ENCODE results near the gene DBH.

DBH gene

DNA sequence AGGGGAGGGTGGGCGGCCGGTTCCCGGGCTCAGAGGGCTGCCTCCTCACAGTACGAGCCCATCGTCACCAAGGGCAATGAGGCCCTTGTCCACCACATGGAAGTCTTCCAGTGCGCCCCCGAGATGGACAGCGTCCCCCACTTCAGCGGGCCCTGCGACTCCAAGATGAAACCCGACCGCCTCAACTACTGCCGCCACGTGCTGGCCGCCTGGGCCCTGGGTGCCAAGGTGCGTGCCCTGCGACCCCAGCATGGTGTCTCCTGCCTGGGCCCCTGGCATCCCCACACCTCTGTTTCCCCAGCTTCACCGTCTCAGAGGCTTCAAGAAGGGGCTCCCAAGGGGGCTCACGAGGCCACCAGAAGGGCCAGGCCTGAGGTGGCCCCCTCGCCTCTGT, 7.2 kb downstream of the DBH start:
- DNase-seq (ENCODE audit: low read depth, low spot score): no peak

DNA sequence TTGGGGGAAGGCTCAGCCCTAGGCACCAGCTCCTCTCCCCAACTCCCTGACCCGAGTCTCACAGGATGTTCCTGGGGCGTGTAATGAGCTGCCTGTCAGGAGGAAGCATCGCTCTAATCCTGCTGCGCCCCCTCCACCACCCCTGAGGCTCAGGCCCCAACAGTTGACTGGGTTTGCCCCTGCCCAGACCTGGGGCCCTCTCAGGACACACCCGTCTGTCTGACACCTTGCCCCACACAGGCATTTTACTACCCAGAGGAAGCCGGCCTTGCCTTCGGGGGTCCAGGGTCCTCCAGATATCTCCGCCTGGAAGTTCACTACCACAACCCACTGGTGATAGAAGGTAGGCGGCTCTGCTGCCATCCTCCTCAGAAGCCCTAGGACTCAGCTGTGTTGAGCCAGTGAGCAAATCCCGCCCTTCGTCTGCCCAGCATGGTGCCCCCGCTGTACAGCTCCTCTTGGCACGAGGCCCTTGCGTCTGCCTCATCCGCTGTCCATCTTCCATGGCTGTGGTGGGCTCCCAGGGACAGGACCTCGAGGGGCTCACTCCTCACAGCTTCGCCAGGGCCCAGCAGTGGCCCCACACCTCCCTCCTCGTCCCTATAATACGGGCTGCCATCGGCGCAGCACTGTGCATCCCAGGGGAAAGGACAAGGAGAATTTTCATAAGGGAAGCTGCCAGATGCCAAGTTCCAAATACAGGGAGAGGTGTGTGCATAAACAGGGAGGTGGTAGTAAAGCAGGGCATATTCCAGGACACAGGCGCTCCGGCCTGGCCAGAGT, 8.0 kb downstream of the DBH start:
- DNase-seq (ENCODE audit: low read depth, low spot score): no peak

DNA sequence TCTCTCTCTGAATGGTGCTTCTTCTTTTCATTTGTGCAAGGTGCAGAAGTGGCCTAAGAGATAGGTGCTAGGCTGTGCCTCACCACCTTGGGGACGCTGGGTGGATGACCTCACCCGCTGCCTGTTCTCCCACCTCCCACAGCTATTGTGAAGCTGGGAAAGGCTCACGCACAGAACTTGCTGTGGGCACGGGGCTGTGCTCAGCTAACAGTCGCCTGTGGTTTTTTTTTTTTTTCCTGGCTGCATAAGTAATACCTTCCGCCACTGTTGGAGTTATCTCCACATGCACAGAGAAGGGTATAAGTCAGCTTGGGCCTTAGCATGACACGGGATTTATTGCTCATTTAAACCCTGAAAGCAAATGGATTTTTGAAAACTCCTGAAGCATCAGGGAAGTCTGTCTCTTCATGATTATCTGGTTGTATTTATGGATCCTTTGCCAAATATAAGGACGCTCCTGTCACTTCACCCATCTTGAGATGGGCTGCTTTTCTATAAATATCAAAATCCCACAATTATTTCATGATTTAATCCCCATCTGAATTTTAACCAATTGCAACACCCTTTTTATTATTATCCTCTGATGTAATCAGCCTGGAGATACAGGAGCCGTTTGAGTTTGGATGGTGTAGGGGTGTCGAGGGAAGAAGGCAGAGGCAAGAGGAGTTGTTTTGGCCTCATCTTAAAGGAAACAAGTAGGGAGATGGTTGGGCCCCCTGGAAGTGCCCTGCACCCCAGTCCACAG, 9.0 kb downstream of the DBH start:
- DNase-seq (ENCODE audit: low read depth, low spot score): no peak

DNA sequence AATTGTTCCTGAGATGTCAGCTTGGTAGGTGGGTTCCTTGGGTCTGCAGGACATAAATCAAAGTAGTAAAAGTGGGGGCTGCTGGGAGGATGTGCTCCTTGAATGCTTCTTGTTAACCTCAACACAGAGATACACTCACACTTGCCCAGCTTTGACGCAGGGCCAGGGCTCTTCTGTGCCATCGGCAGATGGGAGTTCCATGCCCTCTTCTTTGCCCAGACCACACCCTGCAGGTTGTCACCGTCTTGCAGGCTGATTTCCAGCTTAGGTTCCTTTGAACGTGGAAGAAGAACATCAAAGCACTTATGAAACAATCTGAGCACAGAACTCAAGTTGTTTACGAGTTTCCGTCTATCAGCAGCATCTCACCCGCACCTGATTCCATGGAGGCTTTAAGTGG, 11.0 kb downstream of the DBH start:
- no peak for DNase-seq (ENCODE audit: low read depth, low spot score)

DNA sequence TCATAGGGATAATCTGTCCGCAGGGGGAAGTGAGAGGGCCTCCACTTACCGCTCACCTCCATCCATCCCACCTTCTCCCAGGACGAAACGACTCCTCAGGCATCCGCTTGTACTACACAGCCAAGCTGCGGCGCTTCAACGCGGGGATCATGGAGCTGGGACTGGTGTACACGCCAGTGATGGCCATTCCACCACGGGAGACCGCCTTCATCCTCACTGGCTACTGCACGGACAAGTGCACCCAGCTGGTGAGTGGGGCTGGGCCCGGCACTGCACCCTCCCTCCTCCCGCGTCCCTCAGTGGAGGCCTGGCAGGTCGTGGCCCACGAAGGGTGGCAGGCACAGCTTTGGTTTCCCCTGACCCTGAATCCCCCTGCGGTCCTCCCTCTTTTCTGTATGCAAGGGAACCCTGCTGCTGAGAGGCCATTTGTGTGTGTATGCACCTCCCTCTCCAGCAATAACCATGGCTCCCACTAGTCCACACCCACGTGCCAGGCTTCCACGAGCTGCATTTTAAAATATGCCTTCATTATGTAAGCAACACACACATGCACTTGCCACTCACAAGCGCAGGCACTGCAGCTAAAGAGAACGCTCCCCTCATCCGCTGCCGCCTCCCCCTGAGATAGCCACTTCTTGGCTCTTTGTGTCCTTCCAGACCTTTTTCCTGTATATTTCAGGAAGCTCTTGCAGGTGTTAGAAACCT, 11.8 kb downstream of the DBH start:
- DNase-seq (ENCODE audit: low read depth, low spot score): no peak

DNA sequence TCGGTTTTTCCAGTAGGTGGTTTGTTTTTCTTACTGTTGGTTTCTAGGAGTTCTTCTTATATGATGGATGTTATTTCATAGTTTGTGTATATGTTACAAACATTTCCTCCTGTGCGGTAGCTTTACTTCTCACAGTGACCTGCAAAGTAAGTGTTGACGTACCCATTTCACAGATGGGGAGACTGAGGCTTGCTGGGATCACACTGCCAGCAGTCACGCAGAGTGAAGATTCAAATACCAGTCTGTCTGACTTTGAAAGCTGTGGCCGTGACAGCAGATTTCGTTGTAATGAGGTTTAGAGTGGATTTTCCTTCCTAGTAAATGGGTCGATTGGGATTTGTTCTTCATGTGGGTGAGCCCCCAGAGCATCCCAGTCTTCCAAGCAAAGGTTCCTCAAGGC, 13.0 kb downstream of the DBH start:
- DNase-seq (ENCODE audit: low read depth, low spot score): no peak

DNA sequence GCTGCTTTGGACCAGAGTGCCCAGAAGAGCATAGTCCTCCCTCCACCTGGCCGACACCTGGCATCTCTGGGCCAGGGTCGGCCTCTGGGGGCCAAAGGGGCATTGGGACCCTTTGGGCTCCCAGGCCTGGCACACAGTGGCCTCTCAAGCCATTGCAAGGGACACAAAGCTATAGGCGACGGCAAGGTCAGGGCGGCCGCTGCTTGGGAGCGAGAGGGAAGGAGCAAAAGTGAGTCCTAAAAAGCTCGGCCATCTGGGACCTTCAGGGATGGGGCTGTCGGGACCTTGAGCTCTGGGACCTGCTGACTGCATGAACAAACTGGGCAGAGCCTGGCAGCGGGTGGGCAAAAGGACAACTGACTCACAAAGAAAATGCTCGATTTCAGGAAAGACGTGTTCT, 13.9 kb downstream of the DBH start:
- DNase-seq (ENCODE audit: low read depth, low spot score): no peak

DNA sequence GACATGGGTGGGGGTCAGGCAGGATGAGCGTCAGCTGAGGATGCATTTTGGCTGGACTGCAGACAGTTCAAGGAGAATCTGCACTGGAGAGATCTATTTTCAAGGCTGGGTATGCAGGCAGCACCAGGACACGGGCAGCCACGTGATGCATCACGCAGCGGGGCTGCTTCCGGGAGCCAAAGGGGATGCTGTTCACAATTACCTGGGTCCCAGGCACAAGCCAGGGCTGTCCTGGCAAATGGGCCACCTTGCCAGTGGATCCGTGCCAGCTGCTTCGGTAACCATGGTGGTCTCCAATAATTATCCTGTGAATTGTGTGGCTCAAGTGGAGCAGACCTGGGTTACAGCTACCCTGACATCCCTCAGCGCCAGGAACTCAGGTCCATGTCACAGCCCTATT, 17.5 kb downstream of the DBH start:
- DNase-seq (ENCODE audit: low read depth, low spot score): no peak

DNA sequence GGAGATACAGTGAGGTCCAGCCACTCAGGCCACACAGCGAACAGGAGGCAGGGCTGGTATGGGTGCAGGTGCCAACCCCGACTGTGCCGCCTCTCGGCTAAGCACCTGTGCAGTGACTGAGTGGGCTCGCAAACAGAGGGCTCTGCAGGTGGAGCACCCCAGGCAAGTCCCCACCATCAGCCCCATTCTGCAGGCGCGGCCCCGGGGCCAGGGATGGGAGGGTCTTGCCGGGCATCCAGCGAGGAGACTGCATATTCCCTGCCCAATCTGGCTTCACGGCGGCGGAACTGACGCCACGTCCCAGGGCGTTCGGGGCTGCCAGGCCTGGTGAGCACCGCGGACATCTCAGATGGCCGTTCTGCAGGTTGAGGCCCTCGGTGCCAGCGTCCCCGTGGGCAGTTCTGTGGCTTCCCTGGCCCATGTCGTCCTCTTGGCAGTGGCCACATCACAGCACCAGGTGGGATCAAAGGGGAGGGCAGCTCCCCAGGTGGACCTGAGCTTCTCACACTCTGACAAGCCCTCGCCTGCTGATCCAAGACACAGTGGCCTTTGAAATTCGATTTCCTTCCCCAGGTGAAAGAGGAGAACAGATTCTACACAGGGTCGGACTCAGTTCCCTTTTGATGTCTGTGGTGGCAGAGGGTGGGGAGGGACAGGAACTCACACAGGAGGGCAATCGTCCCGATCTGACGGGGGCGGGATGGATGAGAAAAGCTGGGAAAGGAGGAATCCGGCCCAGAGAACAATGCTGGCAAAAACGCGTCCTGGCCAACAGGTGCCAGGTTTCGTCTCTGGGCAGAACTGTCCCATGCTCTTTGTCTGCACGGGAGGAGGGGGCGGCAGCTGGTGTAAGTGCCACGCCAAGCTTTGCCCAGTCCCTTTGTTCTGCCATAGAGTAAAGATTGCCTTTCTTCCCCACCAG, 18.8 kb downstream of the DBH start:
- DNase-seq (ENCODE audit: low read depth, low spot score): no peak

DNA sequence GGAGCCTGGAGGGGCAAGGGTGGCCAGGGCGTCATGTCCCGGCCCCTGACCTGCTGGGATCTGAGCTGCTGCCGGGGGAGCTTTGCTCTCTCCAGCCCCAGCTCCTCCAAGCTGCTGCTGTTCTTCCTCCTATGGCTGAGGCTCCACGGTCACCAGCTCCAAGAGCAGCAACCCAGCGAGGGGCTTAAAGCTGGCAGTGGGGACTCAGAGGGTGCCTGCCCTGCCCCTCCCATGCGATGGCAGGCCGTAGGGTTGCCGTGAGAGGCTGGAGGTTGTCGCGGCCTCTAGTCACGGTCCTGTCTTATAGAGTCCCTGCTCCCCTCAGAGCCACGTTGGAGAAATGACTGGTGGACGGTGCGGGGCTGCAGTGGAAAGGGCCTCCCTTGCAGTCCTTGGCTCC, 19.5 kb downstream of the DBH start:
- DNase-seq (ENCODE audit: low read depth, low spot score): no peak

DNA sequence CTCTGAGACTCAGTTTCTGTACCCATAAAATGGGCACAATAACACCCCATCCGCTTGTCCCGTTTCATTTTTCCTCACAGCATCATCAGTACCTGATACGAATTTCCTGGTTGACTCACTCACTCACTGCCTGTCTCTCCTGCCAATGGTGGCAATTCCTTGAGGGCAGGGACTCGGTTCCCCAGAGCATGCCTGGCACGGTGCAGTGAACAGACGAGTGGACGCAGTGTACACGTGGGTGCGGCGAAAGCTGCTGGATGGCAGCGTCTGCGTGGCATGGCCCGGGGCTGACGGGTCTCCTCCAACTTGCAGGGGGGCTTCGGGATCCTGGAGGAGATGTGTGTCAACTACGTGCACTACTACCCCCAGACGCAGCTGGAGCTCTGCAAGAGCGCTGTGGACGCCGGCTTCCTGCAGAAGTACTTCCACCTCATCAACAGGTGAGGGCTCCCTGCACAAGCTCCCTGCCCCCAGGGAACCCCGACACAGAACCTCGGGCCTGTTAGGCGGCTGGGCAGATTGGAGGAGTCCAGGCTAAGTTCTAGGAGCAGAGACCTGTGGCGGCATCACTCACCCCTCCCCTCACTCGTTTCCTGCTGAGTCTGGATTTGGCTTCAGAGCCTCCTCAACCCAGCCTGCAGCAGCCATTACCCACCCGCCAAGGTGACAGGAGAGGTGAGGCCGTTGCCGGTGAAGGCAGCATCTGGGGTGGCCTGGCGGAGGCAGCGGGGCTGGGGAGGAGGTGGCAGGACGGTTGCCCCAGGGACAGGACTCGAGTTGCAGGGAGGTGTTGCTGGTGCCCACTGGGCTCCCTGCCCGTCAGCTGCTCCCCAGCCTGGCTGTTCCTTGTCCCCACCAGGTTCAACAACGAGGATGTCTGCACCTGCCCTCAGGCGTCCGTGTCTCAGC, 20.3 kb downstream of the DBH start:
- no peak for DNase-seq (ENCODE audit: low read depth, low spot score)

DNA sequence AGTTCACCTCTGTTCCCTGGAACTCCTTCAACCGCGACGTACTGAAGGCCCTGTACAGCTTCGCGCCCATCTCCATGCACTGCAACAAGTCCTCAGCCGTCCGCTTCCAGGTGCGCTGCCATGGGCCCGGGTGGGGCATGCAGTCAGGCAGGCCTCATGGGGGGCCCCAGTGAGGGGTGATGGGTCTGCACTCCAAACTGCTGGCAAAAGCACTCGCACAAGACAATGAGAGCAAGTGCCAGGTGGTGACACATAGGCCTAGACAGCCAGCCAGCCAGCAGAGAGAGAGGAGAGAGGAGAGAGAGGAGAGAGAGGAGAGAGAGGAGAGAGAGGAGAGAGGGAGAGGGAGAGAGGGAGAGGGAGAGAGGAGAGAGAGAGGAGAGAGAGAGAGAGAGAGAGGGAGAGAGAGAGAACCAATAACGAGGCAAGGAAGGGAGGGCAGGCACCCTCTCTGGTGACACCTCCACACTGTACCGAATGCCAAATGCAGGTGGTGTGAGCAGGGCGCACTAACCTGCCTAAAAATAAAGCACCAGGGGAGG, 21.0 kb downstream of the DBH start:
- no peak for DNase-seq (ENCODE audit: low read depth, low spot score)

DNA sequence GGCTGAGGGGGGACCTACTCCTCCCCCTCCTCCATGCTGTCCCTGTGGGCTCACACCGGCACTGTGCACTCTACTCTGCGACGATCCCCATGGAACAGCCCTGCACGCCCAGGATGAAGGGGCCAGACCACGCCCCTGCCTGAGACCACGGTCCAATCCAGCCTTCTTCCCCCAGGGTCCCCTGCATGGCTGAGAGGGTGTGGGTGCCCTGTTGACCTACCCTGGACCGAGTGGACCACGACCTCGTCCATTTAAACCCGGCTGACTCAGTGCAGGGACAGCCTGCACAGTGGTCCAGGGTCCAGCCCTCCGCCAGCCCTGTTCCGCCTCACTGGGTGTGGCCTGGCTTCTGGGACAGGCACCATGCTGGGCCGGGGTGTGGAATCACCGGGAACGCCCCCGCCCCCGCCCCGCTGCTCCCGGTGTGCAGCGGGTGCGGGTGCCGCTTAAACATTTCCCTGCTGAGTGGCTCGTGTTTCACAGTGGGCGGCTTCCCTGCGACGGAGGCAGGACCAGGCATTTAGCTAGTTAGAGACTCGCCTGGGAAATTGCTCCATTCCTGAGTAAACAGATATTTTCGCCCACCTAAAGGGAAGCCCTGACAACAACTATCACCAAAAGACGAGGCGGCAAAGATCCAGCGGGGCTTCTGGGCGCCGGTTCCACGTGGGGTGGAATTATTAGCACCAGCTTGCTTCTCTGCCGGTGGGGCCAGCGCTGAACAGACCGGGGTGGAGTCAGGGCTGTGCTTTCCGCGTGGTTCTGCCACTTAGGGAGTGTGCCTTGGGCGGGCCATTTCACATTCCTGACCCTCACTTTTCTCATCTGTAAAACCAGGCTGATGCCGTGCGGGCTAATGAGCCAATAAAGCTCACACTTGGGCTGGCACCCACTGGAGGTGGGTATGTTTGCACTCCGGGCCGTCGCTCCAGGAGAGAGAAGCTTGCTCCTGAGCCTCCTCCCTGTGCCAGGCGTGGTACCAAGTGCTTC, 22.6 kb downstream of the DBH start:
- no peak for DNase-seq (ENCODE audit: low read depth, low spot score)

DNA sequence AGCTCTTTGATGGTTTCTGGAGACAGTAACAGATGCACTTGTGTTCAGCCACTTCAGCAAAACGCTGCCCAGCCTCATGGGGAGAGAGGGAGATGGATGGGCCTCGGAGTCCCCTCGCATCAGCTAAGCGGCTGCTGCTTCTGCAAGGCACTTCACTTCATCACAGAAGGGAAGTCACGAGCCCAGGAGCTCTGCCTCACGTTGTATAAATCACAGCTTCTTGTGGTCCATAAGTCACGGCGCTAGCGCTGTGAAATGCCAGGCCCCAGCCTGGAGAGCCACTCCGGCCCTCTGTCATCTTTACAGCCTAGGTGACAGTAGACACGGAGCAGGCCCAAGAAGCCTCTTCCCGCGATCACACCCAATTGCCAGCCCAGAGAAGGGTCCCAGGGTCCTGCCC, 23.4 kb downstream of the DBH start:
- DNase-seq (ENCODE audit: low read depth, low spot score): no peak

DNA sequence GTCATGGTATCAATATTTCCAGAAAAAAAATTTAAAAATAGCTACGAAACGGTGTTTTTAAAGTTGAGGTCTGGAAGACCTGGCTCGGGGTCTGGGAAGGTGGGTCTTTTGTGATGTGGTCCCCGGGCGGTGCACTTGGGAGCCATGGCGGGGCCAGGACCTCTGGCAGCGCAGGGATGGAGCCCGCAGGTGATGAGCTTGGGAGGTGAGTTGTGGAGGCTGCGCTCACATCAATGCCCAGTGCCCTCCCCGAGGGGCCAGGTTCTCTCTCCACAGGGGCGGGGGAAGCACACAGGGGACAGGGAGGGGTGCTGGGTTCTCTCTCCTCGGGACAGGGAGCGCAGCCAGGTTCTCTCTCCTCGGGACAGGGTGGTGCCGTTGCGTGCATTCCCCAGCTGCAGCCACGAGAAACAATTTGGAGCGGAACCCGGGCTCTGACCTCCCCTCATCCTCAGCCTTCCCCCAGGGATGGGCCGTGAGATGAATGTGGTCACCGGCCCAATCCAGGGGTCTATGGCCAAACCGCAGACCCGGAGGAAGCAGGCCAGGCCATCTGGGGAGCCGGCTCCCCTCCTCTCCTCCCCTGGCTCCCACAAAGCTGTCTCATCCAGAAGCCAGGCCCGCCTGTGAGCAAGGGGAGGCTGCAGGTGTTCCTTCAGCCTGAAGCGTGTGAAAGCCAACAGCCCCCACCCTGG, 25.8 kb downstream of the DBH start:
- no peak for DNase-seq (ENCODE audit: low read depth, low spot score)

DNA sequence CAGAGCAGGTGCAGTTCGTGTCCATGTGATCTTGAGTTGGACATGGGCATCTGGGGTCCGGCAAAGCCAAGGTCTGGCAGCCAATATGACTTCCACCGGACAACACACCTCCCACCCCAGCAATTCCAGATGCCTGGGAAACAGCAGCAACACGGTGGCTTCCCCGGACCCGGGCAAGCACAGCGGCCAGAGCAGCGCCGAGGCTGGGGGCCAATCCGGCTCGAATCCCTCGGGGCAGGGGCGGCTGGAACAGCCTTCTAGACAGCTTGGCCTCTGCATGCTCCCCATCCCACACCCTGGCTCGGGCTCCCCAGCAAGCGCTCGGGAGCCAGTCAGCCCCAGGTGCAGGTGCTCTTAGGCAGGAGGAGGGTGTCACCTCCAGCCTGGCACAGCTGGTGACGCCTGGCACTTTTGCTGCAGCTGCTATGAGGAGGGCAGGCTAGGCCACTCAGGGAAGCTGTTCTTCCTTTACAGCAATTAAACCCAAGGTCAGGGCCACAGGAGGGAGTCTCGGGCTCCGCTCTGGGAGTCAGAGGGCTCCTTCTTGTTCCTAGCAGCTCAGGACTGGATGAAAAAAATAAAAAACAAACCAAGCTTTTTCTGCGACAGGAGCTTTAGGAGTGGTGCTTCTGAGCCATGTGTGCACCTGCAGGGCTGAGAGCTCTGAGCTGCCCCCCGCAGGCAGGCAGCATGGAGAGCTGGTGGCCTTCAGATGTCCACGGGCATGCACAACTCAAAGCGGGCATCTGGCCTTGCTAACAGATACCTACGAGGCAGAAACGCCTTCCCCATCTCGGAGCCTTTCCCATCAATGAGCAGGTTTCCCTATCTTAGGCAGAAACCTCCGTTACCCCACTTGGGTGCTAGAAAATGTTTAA, 28.2 kb downstream of the DBH start:
- DNase-seq (ENCODE audit: low read depth, low spot score): no peak

DNA sequence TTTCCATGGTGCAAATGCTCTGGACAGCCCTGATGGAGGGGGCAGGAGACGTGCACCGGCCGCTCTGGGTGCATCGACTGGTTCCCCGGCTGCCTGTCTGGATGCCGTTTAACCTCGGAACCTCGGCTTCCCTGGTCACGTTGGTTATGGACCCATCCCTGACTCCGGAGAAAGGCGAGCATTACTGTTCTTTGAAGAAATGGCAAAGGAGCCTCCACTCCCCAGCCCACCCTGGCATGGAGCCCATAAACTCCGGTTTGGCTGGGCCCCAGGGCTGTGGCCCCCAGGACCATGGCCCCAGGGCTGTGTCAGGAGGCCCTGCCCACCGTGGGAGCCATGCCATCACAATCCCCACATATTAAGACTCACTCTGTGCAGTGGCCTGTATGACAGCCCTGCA, 28.9 kb downstream of the DBH start:
- DNase-seq (ENCODE audit: low read depth, low spot score): no peak

DNA sequence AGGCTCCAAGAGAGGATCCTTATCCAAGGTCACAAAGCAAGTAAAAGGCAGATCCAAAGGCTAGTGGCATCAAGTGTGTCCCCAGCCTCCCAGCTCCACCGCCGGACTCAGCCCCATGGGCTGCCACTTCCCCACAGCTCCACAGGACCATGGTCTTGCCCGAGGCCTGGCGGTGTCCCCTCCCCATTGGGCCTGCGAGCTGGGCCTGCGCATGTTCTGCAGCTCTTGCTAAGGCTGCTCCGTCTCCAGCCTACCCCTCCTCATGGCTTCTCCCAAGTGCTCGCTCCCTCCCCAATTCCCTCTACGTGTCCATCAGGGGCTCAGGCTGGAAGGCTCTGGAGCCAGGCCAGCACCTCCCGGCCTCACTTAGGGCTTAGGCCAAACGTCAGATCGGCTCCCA, 29.4 kb downstream of the DBH start:
- no peak for DNase-seq (ENCODE audit: low read depth, low spot score)

All from brain pericyte (primary cell).